NCI-H2107 (cell line): ENCODE measurements around the gene RUSC1.
"Not testable (repeated sequence)": the region's sequence is repeated elsewhere in the genome, so short reads cannot be mapped to it uniquely, and the experiment has no call there.

Experiments
- DNase-seq: peaks from one replicate; lab custom pipeline; 2025; lab: John Stamatoyannopoulos, UW

RUSC1 gene

GRCh38 chr1:155320661-155321617 is at the start of gene RUSC1:
TSS of gene RUSC1 (plus strand) at chr1:155320894. CDS start at chr1:155321774, 880 bp downstream.
- DNase-seq = no peak

DNA sequence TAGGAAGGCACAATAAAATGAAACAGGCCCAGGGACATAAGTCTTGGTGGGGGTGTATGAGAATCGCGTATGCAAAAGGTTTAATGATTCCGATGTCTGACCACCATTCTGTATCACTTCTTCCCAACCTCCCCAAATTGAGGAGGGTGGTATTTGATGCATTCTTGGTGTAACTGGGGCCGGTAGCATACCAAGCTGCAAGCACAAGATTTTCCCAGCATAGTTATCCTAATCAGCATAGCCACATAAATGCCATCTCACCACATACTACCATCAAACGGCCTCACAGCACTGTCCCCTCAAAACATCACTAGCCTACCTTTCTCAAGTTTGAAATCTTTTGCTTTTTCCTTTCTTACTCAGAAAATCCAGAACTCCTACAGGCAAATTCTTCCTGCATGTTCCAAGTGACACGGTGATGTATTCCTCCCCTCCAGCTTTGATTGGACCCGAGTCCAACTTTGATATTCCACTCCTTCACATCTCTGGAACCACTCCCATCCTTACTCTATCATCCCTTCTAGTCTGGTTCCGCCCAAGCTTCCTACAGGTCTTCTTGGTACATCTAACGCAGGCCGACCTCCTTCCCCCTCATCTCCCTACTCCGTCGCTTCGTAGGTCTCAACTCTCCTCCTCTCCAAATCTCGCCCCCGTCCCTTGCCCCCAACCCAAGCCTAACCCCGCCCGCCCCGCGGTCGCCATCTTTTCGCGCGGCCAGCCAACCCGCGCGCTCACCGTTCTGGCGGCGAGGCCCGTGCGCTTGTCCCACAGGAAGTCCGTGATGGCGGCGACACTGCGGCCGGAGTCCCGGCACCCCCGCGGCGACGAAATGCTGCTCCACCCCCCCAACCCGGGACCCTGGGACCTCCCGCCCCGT is 48.0 kb upstream of the RUSC1 start:
- no peak for DNase-seq

GRCh38 chr1:155273343-155274245 is 47.1 kb upstream of the RUSC1 start, which contains the start of gene CLK2:
TSS of gene CLK2 (minus strand) at chr1:155273504. CDS start at chr1:155270977, 2,527 bp downstream.
- peak; percentile 98 for DNase-seq

DNA sequence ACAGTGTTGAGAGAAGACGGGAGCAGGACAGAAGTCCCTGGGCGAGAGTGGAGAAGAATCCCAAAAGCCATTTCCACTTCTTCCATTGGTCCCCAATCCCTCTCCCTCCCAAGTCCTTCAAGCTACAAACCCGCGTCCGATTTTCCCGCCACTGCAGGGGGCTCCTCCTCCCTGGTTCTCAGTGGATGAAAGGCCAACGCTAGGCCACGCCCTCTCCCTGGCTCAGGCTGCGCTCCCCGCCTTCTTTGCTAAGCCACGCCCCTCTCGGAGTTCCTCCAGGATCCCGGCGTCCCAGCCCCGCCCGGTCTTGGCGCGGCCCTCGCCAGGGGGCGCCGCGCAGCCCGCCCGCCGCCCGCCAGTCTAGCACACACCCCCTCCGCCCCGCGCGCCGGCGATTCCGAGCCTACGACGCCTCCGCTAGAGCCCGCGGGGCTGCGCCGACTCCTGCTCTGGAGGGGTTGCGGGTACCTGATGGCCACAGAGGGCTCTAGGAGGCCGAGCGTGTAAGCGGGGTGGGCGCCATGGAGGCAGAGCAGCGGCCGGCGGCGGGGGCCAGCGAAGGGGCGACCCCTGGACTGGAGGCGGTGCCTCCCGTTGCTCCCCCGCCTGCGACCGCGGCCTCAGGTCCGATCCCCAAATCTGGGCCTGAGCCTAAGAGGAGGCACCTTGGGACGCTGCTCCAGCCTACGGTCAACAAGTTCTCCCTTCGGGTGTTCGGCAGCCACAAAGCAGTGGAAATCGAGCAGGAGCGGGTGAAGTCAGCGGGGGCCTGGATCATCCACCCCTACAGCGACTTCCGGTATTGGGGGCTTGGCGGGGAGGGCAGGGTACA is 43.4 kb upstream of the RUSC1 start, which contains the start of gene HCN3:
Gene HCN3 (plus strand): TSS at position 394 of the 832 bp plus-strand sequence. CDS start 128 bp downstream, at position 522.
- DNase-seq = peak; percentile 98

GRCh38 chr1:155277902-155278688 is 42.6 kb upstream of the RUSC1 start:
- DNase-seq = peak; percentile 72

DNA sequence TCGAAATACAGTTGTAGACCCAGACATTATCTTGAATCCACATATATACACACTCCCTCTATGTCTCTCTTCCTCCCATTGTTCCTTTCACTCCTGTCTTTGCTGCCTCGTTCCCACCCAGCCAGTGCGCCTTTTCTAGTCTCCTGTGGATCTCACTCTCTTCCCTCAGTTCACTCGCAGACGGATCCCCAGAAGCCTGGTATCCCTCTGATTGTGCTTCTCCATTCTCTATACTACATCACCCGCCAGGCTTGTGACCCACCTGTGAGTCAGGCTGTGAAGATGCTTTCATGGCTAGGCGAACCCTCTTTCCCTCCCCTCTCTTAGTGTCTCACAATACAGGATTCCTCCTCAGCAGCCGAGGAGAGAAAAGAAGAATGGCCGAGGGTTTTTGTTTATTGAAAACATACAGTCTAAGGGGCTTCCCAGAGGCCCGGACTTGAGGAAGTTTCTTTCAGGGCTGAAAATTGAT is 42.0 kb upstream of the RUSC1 start:
- no peak for DNase-seq

GRCh38 chr1:155279268-155279667 is 41.4 kb upstream of the RUSC1 start:
- DNase-seq = no peak

DNA sequence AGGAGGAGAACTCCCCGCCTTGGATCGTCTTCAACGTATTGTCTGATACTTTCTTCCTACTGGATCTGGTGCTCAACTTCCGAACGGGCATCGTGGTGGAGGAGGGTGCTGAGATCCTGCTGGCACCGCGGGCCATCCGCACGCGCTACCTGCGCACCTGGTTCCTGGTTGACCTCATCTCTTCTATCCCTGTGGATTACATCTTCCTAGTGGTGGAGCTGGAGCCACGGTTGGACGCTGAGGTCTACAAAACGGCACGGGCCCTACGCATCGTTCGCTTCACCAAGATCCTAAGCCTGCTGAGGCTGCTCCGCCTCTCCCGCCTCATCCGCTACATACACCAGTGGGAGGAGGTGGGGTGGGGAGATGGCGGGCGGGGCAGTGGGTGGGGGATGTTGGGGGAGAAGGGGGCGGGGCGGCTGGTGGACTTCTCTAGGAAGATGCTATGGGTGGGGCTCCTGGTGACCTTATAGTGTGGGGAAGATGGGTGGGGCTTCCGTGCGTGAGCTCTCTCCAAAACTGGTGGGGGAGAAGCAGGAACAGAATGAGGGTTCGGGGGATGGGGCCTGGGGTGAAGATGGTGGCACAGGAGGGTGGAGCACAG is 38.1 kb upstream of the RUSC1 start:
- DNase-seq = no peak

DNA sequence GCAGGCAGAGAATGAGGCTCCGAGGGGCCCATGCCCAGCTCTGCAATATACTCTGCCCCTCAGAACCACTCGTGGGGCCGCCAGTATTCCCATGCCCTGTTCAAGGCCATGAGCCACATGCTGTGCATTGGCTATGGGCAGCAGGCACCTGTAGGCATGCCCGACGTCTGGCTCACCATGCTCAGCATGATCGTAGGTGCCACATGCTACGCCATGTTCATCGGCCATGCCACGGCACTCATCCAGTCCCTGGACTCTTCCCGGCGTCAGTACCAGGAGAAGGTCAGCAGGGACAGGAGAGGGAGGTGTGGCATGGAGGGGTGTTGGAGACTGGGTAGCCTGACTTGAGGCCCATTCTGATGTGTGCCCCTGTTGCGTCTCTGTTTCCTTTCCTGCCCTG is 36.2 kb upstream of the RUSC1 start:
- no peak for DNase-seq

DNA sequence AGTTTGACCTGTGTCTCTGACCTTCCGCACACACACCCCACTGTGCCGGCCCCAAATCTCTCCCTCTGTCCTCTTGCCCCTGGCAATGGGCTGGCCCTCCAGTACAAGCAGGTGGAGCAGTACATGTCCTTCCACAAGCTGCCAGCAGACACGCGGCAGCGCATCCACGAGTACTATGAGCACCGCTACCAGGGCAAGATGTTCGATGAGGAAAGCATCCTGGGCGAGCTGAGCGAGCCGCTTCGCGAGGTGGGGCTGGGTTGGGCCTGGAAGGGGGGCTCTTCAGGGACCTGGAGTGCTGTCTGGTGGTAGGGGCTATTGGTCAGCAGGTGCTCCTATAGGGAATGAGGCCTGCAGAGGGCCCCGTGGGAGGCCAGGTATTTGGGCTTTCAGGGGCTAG is 35.6 kb upstream of the RUSC1 start:
- no peak for DNase-seq

DNA sequence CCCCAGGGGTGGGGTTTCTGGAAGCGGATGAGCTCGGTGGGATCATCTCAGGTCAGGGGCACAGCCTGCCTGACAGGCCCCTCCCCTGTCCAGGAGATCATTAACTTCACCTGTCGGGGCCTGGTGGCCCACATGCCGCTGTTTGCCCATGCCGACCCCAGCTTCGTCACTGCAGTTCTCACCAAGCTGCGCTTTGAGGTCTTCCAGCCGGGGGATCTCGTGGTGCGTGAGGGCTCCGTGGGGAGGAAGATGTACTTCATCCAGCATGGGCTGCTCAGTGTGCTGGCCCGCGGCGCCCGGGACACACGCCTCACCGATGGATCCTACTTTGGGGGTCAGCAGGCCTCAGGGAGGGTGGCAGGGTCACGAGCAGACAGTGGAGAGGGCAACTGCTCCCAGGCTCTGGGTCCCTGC is 35.1 kb upstream of the RUSC1 start:
- DNase-seq = no peak

- DNase-seq = no peak
Measured at GRCh38 chr1:155286544-155286943, 34.1 kb upstream of the RUSC1 start.

DNA sequence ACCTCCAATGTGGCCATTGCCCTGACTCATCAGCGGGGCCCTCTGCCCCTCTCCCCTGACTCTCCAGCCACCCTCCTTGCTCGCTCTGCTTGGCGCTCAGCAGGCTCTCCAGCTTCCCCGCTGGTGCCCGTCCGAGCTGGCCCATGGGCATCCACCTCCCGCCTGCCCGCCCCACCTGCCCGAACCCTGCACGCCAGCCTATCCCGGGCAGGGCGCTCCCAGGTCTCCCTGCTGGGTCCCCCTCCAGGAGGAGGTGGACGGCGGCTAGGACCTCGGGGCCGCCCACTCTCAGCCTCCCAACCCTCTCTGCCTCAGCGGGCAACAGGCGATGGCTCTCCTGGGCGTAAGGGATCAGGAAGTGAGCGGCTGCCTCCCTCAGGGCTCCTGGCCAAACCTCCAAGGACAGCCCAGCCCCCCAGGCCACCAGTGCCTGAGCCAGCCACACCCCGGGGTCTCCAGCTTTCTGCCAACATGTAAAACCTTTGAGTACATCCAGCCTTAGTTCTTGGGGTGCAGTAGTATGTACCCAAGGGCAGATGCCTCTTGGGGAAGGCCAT is 32.6 kb upstream of the RUSC1 start:
- no peak for DNase-seq

DNA sequence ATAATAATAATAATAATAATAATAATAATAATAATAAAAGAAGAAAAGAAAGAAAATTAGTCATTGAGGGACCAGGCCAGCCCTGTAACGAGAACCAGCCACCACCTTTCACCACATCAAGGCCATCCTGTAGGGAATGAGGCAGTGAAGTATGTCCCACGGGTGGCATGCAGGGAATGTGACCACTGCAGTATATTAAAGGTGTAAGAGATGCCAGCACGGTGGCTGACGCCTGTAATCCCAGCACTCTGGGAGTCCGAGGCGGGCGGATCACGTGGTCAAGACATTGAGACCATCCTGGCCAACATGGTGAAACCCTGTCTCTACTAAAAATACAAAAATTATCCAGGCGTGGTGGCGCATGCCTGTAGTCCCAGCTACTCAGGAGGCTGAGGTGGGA is 29.7 kb upstream of the RUSC1 start:
- DNase-seq = not testable (repeated sequence)

- DNase-seq = no peak
Measured at GRCh38 chr1:155293086-155293749, 27.5 kb upstream of the RUSC1 start.

- DNase-seq = no peak
Measured at GRCh38 chr1:155294520-155295182, 26.0 kb upstream of the RUSC1 start.

DNA sequence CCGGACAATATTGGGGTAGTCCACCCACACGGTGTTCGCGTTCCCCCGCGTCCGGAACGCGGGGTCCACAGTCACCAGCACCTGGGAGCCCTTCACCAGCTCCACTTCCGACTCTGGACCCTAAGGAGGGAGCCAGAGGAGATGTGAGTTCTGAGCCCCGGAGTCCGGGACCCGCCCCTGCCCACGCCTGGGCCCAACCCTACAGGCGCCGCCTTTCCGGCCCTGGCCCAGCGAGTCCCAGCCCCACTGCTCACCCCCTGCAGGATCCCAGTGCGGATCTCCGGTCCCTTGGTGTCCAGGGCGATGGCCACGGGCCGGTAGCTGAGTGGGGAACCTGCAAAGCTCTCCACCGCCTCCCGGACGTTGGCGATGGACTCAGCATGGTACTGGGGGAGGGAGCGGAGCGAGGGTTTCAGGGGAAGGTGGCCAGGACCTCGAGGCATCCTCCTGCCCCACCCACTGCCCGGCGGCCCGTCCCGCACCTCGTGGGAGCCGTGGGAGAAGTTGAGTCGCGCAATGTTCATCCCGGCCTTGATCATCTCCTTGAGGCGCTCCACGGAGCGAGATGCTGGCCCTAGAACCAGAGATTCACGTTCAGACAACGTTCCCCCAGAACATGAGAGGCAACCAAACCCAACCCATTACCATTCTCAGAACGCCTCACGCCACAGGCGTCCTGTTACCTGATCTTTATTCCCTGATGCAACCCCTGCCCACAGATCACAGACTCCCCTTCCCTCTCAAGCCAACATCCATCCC is 25.3 kb upstream of the RUSC1 start:
- DNase-seq = no peak
